ENCODE data around the gene WDR31. TPM values are rescaled to one million over a fixed set of nuclear protein-coding genes. Genes with fewer than 3 reads are reported as not detected.
A peak's percentile ranks its signal among the peaks of the same experiment; 100 is the strongest.

Gene WDR31
- total RNA-seq, 6 experiments from 2014 or later = 0.81 to 3.5 (median 1.7) TPM

- Histone ChIP-seq H3K4me1 (peaks cover 0 to 5% (median 0%) of the 10 kb centered on the region in 4 donors), H3K36me3 (no peaks in the 10 kb centered on the region), H3K27ac (no peak overlapping the region), H3K27me3 (no peaks in the 10 kb centered on the region), H3K9me3 (no peaks in the 10 kb centered on the region), H3K4me3 (no peak overlapping the region)
- DNase-seq (no peak), ATAC-seq (no peak)
- WGBS (ENCODE audit: insufficient coverage, low coverage, low lambda C conversion rate, missing lambda C conversion rate) = 82% methylated on average over 4 of the region's 15 CpGs
- no peak for TF ChIP-seq CTCF (IDR thresholded peaks at IDR 0.05)
- TF ChIP-seq POLR2A (IDR thresholded peaks at IDR 0.05) = no peak
- intact Hi-C loops (cut with DNase I) = no loop called here
Measured at GRCh38 chr9:113360242-113360842, 20.3 kb upstream of the WDR31 start.

- Histone ChIP-seq H3K4me1 (peaks cover 0 to 5% (median 0%) of the 10 kb centered on the region in 4 donors), H3K27me3 (no peaks in the 10 kb centered on the region), H3K27ac (no peak overlapping the region), H3K36me3 (no peaks in the 10 kb centered on the region), H3K4me3 (no peak overlapping the region), H3K9me3 (no peaks in the 10 kb centered on the region)
- WGBS (ENCODE audit: insufficient coverage, low coverage, low lambda C conversion rate, missing lambda C conversion rate) = 33% methylated on average over 1 of the region's 1 CpG
- TF ChIP-seq POLR2A (IDR thresholded peaks at IDR 0.05) (no peak), CTCF (IDR thresholded peaks at IDR 0.05) (no peak)
- DNase-seq (peak in 1 of 3 donors; percentile 74), ATAC-seq (peak; percentile 67 to 92 (median 70))
- intact Hi-C loops (cut with DNase I) = no loop called here
Measured at GRCh38 chr9:113359385-113359784, 19.3 kb upstream of the WDR31 start.

- no peak overlapping the region for H3K27ac ChIP-seq
- no peaks in the 10 kb centered on the region for H3K36me3 ChIP-seq
- TF ChIP-seq CTCF (IDR thresholded peaks at IDR 0.05) (no peak), POLR2A (IDR thresholded peaks at IDR 0.05) (no peak)
- intact Hi-C loops (cut with DNase I) = no loop called here
- peaks cover 0 to 5% (median 0%) of the 10 kb centered on the region in 4 donors for H3K4me1 ChIP-seq
- H3K9me3 ChIP-seq = no peaks in the 10 kb centered on the region
- 82% methylated on average over 6 of the region's 7 CpGs for WGBS (ENCODE audit: insufficient coverage, low coverage, low lambda C conversion rate, missing lambda C conversion rate)
- DNase-seq (no peak), ATAC-seq (no peak)
- no peaks in the 10 kb centered on the region for H3K27me3 ChIP-seq
- no peak overlapping the region for H3K4me3 ChIP-seq
Measured at GRCh38 chr9:113356686-113357292, 16.7 kb upstream of the WDR31 start.

- no peaks in the 10 kb centered on the region for H3K27me3 ChIP-seq
- no peak overlapping the region for H3K4me3 ChIP-seq
- no peaks in the 10 kb centered on the region for H3K36me3 ChIP-seq
- peaks cover 0 to 5% (median 0%) of the 10 kb centered on the region in 4 donors for H3K4me1 ChIP-seq
- DNase-seq (no peak), ATAC-seq (peak; percentile 59 to 87 (median 72))
- TF ChIP-seq POLR2A (IDR thresholded peaks at IDR 0.05) (no peak), CTCF (IDR thresholded peaks at IDR 0.05) (peak; percentile 10 to 39 (median 34))
- no peaks in the 10 kb centered on the region for H3K9me3 ChIP-seq
- H3K27ac ChIP-seq = no peak overlapping the region
- WGBS (ENCODE audit: insufficient coverage, low coverage, low lambda C conversion rate, missing lambda C conversion rate) = 83% methylated on average over 4 of the region's 4 CpGs
- intact Hi-C loops (cut with DNase I) = no loop called here
Measured at GRCh38 chr9:113355040-113355596, 15.0 kb upstream of the WDR31 start.
